SK-N-SH treated with all-trans-retinoic acid at 6 μM for 48 hours (cell line): ENCODE results near the gene MUC5AC.

ENCODE experiments used
- ARNTL ChIP-seq: fragments of 450-650 bp; formaldehyde crosslinking; IDR thresholded peaks from 2 replicates; pipeline ENCODE4 v1.5.0; 2020; ENCODE audit warnings: low read depth, mild to moderate bottlenecking, moderate library complexity, borderline replicate concordance
- CSDC2 ChIP-seq: fragments of 250-450 bp; sonication (Bioruptor Pico); IDR thresholded peaks from 2 replicates; pipeline ENCODE4 v1.5.0; 2020; ENCODE audit warnings: mild to moderate bottlenecking, moderate library complexity
- OSR1 ChIP-seq: fragments of 250-450 bp; sonication (Bioruptor Pico); IDR thresholded peaks from 2 replicates; pipeline ENCODE4 v1.8.0; 2022; ENCODE audit warnings: moderate library complexity, mild to moderate bottlenecking, inconsistent platforms
- RARB ChIP-seq: fragments of 250-450 bp; sonication (Bioruptor Pico); IDR thresholded peaks from 2 replicates; pipeline ENCODE4 v1.8.0; 2021; ENCODE audit warnings: mild to moderate bottlenecking, moderate library complexity
- SNAI2 ChIP-seq: fragments of 250-450 bp; sonication (Bioruptor Pico); IDR thresholded peaks from 2 replicates; pipeline ENCODE4 v1.5.0; 2020; ENCODE audit warnings: mild to moderate bottlenecking, moderate library complexity
- TCF4 ChIP-seq: fragments of 250-450 bp; sonication (Bioruptor Pico); IDR thresholded peaks from 2 replicates; pipeline ENCODE4 v1.8.0; 2021; ENCODE audit warnings: mild to moderate bottlenecking, moderate library complexity, borderline replicate concordance
- ZNF565 ChIP-seq: fragments of 450-650 bp; formaldehyde crosslinking; conservative IDR thresholded peaks from 2 replicates; pipeline ENCODE4 v1.5.0; 2020; ENCODE audit warnings: low read depth, mild to moderate bottlenecking, moderate library complexity

GRCh38 chr11:1172729-1173117 lies 15.0 kb downstream of the MUC5AC start:
- no peak for TF ChIP-seq ZNF565 (CRISPR knock-in tag)
- no peak for TF ChIP-seq RARB (CRISPR knock-in tag)
- no peak for TF ChIP-seq OSR1
- TF ChIP-seq SNAI2 (CRISPR knock-in tag): no peak
- TF ChIP-seq ARNTL (CRISPR knock-in tag): no peak
- TF ChIP-seq TCF4 (CRISPR knock-in tag): no peak
- TF ChIP-seq CSDC2 (CRISPR knock-in tag): no peak
